ENCODE measurements around the gene SLC6A6. TPM values are rescaled to one million over a fixed set of nuclear protein-coding genes. Genes with fewer than 3 reads are reported as not detected.

SLC6A6 gene
- total RNA-seq, 1 donor from 2014 or later, result 35.4 TPM

DNA sequence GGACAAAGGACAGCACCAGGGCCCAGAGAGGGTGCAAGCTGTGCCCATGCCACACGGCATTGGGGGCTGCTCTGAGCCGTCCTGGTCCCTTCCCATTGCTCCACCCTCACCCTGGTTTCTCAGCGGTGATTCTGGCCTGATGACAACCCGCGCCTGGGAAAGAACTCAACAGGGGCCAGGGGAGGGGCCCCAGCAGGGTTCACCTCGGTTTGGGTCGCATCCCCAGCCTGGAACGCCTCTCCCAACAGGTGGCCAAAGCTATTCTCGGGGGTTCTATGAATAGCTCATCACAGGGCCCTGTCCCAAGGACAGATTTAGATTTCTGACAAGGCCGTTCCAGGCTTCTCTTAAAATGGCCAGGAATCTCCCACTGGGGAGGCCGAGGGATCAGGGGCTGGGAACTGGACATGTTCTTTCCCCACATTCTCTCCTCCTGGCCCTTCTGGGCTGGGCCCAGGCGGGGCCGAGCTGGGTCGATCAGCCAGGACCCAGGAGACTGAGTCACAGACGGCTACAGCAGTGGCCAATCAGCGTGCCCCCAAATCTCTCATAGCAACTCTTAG, 119.8 kb downstream of the SLC6A6 start:
- Histone ChIP-seq H3K36me3 (peaks cover 14% of the 10 kb centered on the region), H3K27me3 (ENCODE audit: low read depth) (no peaks in the 10 kb centered on the region), H3K9me3 (replicated peaks) (no peaks in the 10 kb centered on the region), H3K4me1 (peaks cover 93% of the 10 kb centered on the region), H3K4me3 (peak overlapping the region; percentile 48), H3K27ac (replicated peaks) (peak overlapping the region; percentile 93)
- TF ChIP-seq CTCF (IDR thresholded peaks at IDR 0.05; ENCODE audit: borderline replicate concordance), result no peak
- intact Hi-C loops (cut with micrococcal nuclease), result no loop called here
- DNase-seq, result peak; percentile 80

DNA sequence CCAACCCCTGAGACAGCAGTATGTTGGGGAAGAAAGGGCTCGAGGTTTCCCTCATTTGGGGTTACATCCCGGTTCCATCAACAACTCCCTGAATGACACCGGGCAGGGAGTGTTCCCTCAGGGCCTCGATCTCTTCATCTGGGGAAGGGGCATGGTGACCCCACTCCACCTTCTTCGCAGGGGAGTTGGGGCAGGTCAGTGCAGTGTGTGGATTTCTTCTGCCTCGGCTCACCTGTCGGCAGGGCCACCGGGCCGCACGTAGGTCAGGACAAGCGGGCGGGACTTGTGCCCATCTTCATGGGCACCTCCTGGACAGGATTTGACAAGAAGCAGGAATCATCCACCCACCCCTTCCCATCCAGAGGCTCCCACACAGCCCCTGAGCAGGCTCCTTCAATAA, 120.4 kb downstream of the SLC6A6 start:
- intact Hi-C loops (cut with micrococcal nuclease), result no loop called here
- Histone ChIP-seq H3K9me3 (replicated peaks) (no peaks in the 10 kb centered on the region), H3K4me1 (peaks cover 91% of the 10 kb centered on the region), H3K36me3 (peaks cover 11% of the 10 kb centered on the region), H3K27ac (replicated peaks) (peak overlapping the region; percentile 93), H3K27me3 (ENCODE audit: low read depth) (no peaks in the 10 kb centered on the region), H3K4me3 (peak overlapping the region; percentile 42)
- DNase-seq, result no peak
- TF ChIP-seq CTCF (IDR thresholded peaks at IDR 0.05; ENCODE audit: borderline replicate concordance), result no peak

DNA sequence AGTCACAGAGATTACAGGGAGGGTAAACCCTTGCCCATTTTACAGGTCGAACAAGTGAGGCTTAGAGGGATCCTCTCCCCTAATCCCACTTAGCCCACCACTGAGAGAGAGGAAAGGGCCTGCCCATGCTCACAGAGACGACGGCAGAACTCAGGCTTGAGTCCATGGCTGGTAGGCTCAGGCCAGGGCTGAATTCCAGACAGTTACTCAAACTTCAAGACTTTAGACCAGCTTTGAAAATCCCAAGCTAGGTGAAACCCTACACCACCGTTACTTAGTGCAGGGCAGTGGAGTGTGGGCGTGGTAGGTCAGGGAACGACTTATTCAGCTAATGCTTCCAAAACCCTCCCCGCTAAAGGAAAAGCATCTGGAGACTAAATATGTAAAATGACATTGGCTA, 121.4 kb downstream of the SLC6A6 start:
- TF ChIP-seq CTCF (IDR thresholded peaks at IDR 0.05; ENCODE audit: borderline replicate concordance), result no peak
- DNase-seq, result no peak
- Histone ChIP-seq H3K9me3 (replicated peaks) (no peaks in the 10 kb centered on the region), H3K4me3 (peak overlapping the region; percentile 42), H3K36me3 (peaks cover 8% of the 10 kb centered on the region), H3K27me3 (ENCODE audit: low read depth) (no peaks in the 10 kb centered on the region), H3K4me1 (peaks cover 81% of the 10 kb centered on the region), H3K27ac (replicated peaks) (peak overlapping the region; percentile 93)
- intact Hi-C loops (cut with micrococcal nuclease), result no loop called here

DNA sequence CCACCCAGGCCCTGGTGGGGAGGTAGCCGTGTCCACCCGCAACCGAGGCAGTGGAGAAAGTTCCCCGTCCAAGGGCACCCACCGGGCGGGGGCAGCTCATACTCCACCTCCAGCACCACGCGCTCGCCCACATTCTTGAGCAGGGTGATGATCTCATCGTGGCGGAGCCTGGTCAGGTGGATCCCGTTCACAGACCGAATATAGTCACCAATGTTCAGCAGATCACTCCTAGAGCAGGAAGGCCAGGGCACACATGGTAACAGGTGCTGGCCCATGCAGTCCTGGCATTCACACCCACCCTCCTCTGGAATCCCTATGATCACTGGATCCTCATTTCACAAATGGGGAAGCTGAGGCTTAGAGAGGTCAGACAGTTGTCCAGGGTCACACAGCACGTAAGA, 121.9 kb downstream of the SLC6A6 start:
- H3K27me3 ChIP-seq (ENCODE audit: low read depth), result no peaks in the 10 kb centered on the region
- H3K9me3 ChIP-seq (replicated peaks), result no peaks in the 10 kb centered on the region
- DNase-seq, result peak; percentile 74
- peaks cover 8% of the 10 kb centered on the region for H3K36me3 ChIP-seq
- TF ChIP-seq CTCF (IDR thresholded peaks at IDR 0.05; ENCODE audit: borderline replicate concordance), result no peak
- H3K27ac ChIP-seq (replicated peaks), result peak overlapping the region; percentile 93
- peak overlapping the region; percentile 42 for H3K4me3 ChIP-seq
- H3K4me1 ChIP-seq, result peaks cover 75% of the 10 kb centered on the region
- intact Hi-C loops (cut with micrococcal nuclease), result no loop called here

GRCh38 chr3:14524920-14525660, 122.7 kb downstream of the SLC6A6 start:
- H3K36me3 ChIP-seq, result peaks cover 3% of the 10 kb centered on the region
- H3K4me1 ChIP-seq, result peaks cover 68% of the 10 kb centered on the region
- intact Hi-C loops (cut with micrococcal nuclease), result no loop called here
- DNase-seq, result no peak
- no peak for TF ChIP-seq CTCF (IDR thresholded peaks at IDR 0.05; ENCODE audit: borderline replicate concordance)
- H3K27me3 ChIP-seq (ENCODE audit: low read depth), result no peaks in the 10 kb centered on the region
- peak overlapping the region; percentile 93 for H3K27ac ChIP-seq (replicated peaks)
- H3K4me3 ChIP-seq, result peak overlapping the region; percentile 9
- peaks cover 7% of the 10 kb centered on the region for H3K9me3 ChIP-seq (replicated peaks)

Measured in left ventricle myocardium inferior (tissue), 1 donor.